Transverse colon (tissue), 4 donors: ENCODE measurements around the gene MEI4. TPM values are rescaled to one million over a fixed set of nuclear protein-coding genes. Genes with fewer than 3 reads are reported as not detected.
"Not testable (repeated sequence)": the region's sequence is repeated elsewhere in the genome, so short reads cannot be mapped to it uniquely, and the experiment has no call there.

Experiments
- DNase-seq: peaks from one replicate; pipeline ENCODE4 v3.0.0-alpha.2; 2019
- H3K27ac ChIP-seq, 4 donors: fragments of 200-600 bp; sonication (generic); 2 replicates each; pipeline ENCODE4 v1.5.1; 2016 to 2018; ENCODE audit warnings: inconsistent platforms in 4 of 4
- H3K27me3 ChIP-seq: fragments of 200-600 bp; sonication (generic); 2 replicates; pipeline ENCODE4 v1.5.1; 2017; ENCODE audit warnings: inconsistent platforms
- H3K36me3 ChIP-seq, 4 donors: fragments of 200-600 bp; sonication (generic); 2 replicates each; pipeline ENCODE4 v1.5.1; 2017 to 2019; ENCODE audit warnings: inconsistent platforms in 4 of 4
- H3K4me1 ChIP-seq, 4 donors: fragments of 200-600 bp; sonication (generic); 2 replicates each; pipeline ENCODE4 v1.5.1; 2017 to 2020; ENCODE audit warnings: inconsistent platforms in 4 of 4
- H3K4me3 ChIP-seq, 4 donors: fragments of 200-600 bp; sonication (generic); 1 replicate in 1 of 4; 2 replicates in 3 of 4; pipeline versions ENCODE4 v1.5.1 to v1.6.1; 2017 to 2019; ENCODE audit warnings: inconsistent platforms in 4 of 4
- H3K9me3 ChIP-seq, 2 donors: fragments of 200-600 bp; sonication (generic); 2 replicates each; pipeline ENCODE4 v1.5.1; 2017 to 2019; ENCODE audit warnings: inconsistent platforms in 2 of 2
- EP300 ChIP-seq: sonication (generic); formaldehyde crosslinking; IDR thresholded peaks from one replicate; pipeline ENCODE4 v1.6.1; 2017; ENCODE audit warnings: antibody characterized with exemption, low read depth
- POLR2A ChIP-seq: fragments of 450-650 bp; IDR thresholded peaks from one replicate; pipeline ENCODE4 v1.6.1; 2016; ENCODE audit warnings: antibody characterized with exemption, mild to moderate bottlenecking, moderate library complexity
- POLR2AphosphoS5 ChIP-seq, 3 donors: sonication (generic); formaldehyde crosslinking; IDR thresholded peaks; one replicate each; pipeline ENCODE4 v1.6.1; 2016; ENCODE audit warnings: antibody characterized with exemption in 3 of 3
- WGBS, 2 donors: methylation state at CpG; one replicate each; pipeline ENCODE4 v1.1.5; 2018; ENCODE audit warnings: low coverage in 1 of 2; 5-methylcytosine and 5-hydroxymethylcytosine counted together
- in situ Hi-C, 4 donors: fragments of 200-750 bp; cut with MboI; loops; one replicate each; pipeline versions ENCODE4 v1.15.0 to v1.15.1; 2017; ENCODE audit warnings: low sequenced_read_pairs in 3 of 4, low pct_ligation_motif_present in 1 of 4, low pct_unique_long_range_greater_than_20kb in 1 of 4
- intact Hi-C: fragments of 100-400 bp; cut with DNase I; formaldehyde crosslinking; loops from one replicate; pipeline ENCODE4 v1.15.1; 2023; ENCODE audit warnings: low total_unique reads
- total RNA-seq, 4 donors: library from RNA; depleted of rRNA; stranded (reverse); fragments of >200 nt; gene quantifications; one replicate each; pipeline ENCODE4 v1.1.0, GENCODE V29; 2016
- TF ChIP-seq, protein P1 (sequence below), 5 experiments: fragments of 200-600 bp in 3 of 5; fragments of 450-650 bp in 2 of 5; sonication (generic) in 3 of 5; IDR thresholded peaks; 1 replicate in 2 of 5; 2 replicates in 3 of 5; pipeline ENCODE4 v1.5.1; 2016 to 2017; ENCODE audit warnings: antibody characterized with exemption in 5 of 5, inconsistent platforms in 3 of 5, mild to moderate bottlenecking in 2 of 5, moderate library complexity in 1 of 5

The MEI4 gene
- total RNA-seq, 4 donors from 2014 or later: under 0.01 TPM; not detected in 3

DNA sequence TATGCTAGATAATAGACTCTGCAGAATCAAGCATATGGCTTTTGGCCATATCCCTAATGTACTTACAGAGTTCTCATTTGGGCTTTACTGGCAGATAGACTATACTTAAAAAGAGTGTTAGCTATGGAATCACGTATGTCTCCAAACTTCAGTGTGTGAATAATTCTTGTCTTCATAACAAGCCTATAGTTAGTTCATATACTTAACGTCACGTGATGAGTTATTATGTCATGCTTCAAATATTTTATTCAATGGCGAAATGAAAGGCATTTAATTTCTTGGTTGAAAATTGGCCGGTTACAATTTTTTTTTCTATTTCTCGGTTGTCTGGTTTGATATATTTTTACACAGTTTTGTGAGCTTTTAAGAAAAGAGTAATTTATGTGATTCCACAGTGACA is 62.7 kb downstream of the MEI4 start:
- intact Hi-C loops: no loop called here
- H3K36me3 ChIP-seq: no peaks in the 10 kb centered on the region
- H3K4me1 ChIP-seq: no peaks in the 10 kb centered on the region
- DNase-seq: no peak
- no peak for TF ChIP-seq POLR2AphosphoS5 (IDR thresholded peaks at IDR 0.05)
- TF ChIP-seq POLR2A: no peak
- TF ChIP-seq, protein P1, sequence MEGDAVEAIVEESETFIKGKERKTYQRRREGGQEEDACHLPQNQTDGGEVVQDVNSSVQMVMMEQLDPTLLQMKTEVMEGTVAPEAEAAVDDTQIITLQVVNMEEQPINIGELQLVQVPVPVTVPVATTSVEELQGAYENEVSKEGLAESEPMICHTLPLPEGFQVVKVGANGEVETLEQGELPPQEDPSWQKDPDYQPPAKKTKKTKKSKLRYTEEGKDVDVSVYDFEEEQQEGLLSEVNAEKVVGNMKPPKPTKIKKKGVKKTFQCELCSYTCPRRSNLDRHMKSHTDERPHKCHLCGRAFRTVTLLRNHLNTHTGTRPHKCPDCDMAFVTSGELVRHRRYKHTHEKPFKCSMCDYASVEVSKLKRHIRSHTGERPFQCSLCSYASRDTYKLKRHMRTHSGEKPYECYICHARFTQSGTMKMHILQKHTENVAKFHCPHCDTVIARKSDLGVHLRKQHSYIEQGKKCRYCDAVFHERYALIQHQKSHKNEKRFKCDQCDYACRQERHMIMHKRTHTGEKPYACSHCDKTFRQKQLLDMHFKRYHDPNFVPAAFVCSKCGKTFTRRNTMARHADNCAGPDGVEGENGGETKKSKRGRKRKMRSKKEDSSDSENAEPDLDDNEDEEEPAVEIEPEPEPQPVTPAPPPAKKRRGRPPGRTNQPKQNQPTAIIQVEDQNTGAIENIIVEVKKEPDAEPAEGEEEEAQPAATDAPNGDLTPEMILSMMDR (IDR thresholded peaks at IDR 0.05): no peak
- TF ChIP-seq EP300: no peak
- H3K9me3 ChIP-seq: no peaks in the 10 kb centered on the region
- no peaks in the 10 kb centered on the region for H3K27me3 ChIP-seq
- no peak overlapping the region for H3K4me3 ChIP-seq
- H3K27ac ChIP-seq: no peak overlapping the region
- in situ Hi-C loops: no loop called here
- WGBS, 2 donors: 78 to 87% methylated on average over 5 to 6 of the region's 6 CpGs

GRCh38 chr6:77716311-77716710 is 63.5 kb downstream of the MEI4 start:
- TF ChIP-seq POLR2AphosphoS5 (IDR thresholded peaks at IDR 0.05) (no peak), EP300 (no peak), POLR2A (no peak)
- TF ChIP-seq, protein P1 (IDR thresholded peaks at IDR 0.05): no peak
- Histone ChIP-seq H3K4me3 (no peak overlapping the region), H3K27me3 (no peaks in the 10 kb centered on the region), H3K27ac (no peak overlapping the region), H3K4me1 (no peaks in the 10 kb centered on the region), H3K36me3 (no peaks in the 10 kb centered on the region), H3K9me3 (no peaks in the 10 kb centered on the region)
- no peak for DNase-seq
- in situ Hi-C loops: no loop called here
- WGBS, 2 donors: 46 to 61% methylated on average over 1 of the region's 1 CpG
- intact Hi-C loops: no loop called here

- H3K4me1 ChIP-seq, in situ Hi-C loops, intact Hi-C loops, H3K27ac ChIP-seq, DNase-seq, H3K4me3 ChIP-seq, H3K27me3 ChIP-seq, H3K9me3 ChIP-seq, H3K36me3 ChIP-seq: not testable (repeated sequence)
- 90 to 92% methylated on average over 5 to 13 of the region's 13 CpGs for WGBS, 2 donors
Observed at GRCh38 chr6:77736010-77736409, 83.2 kb downstream of the MEI4 start.

- H3K4me3 ChIP-seq: no peak overlapping the region
- 8 to 17% methylated on average over 1 of the region's 1 CpG for WGBS, 2 donors
- in situ Hi-C loops: no loop called here
Observed at GRCh38 chr6:77740380-77740779, 87.5 kb downstream of the MEI4 start.

GRCh38 chr6:77752156-77752555 is 99.3 kb downstream of the MEI4 start:
- in situ Hi-C loops, H3K27ac ChIP-seq, DNase-seq: not testable (repeated sequence)

More at GRCh38 chr6:77740380-77740779, 87.5 kb downstream of the MEI4 start:
- Histone ChIP-seq H3K27me3 (no peaks in the 10 kb centered on the region), H3K36me3 (no peaks in the 10 kb centered on the region), H3K9me3 (no peaks in the 10 kb centered on the region), H3K27ac (no peak overlapping the region), H3K4me1 (no peaks in the 10 kb centered on the region)
- intact Hi-C loops: no loop called here
- no peak for DNase-seq
- TF ChIP-seq POLR2AphosphoS5 (IDR thresholded peaks at IDR 0.05) (no peak), EP300 (no peak), POLR2A (no peak)
- TF ChIP-seq, protein P1 (IDR thresholded peaks at IDR 0.05): peak; percentile 26 to 48 (median 34)

More at GRCh38 chr6:77752156-77752555, 99.3 kb downstream of the MEI4 start:
- H3K4me3 ChIP-seq, H3K9me3 ChIP-seq, H3K4me1 ChIP-seq, H3K36me3 ChIP-seq, H3K27me3 ChIP-seq, intact Hi-C loops: not testable (repeated sequence)
- 38 to 80% methylated on average over 1 of the region's 1 CpG for WGBS, 2 donors
